LNCaP clone FGC (cell line): ENCODE measurements around the gene ELF1.

Experiments
- DNase-seq: peaks from one replicate; pipeline ENCODE4 v3.0.0-alpha.2; 2011; ENCODE audit warnings: low read depth
- H3K4me3 ChIP-seq: 2 replicates; pipeline ENCODE4 v1.5.1; 2011; ENCODE audit warnings: mild to moderate bottlenecking, low read depth, low read length, control low read depth
- CTCF ChIP-seq: IDR thresholded peaks from 2 replicates; pipeline ENCODE4 v1.5.1; 2012; ENCODE audit warnings: mild to moderate bottlenecking; ENCODE audit not compliant: control insufficient read depth, insufficient read depth; ENCODE audit errors: extremely low read depth

The ELF1 gene

GRCh38 chr13:40995997-40996396, 23.1 kb downstream of the ELF1 start:
- no peak overlapping the region for H3K4me3 ChIP-seq
- no peak for TF ChIP-seq CTCF
- DNase-seq = no peak

GRCh38 chr13:40994581-40995230, 24.4 kb downstream of the ELF1 start:
- no peak overlapping the region for H3K4me3 ChIP-seq
- no peak for TF ChIP-seq CTCF
- DNase-seq = no peak

GRCh38 chr13:40993987-40994386, 25.1 kb downstream of the ELF1 start:
- peak overlapping the region; percentile 19; the same call in 1 of the 2 replicates for H3K4me3 ChIP-seq
- no peak for TF ChIP-seq CTCF

GRCh38 chr13:40992678-40993518, 26.2 kb downstream of the ELF1 start:
- DNase-seq = no peak
- H3K4me3 ChIP-seq = no peak overlapping the region
- TF ChIP-seq CTCF = peak; percentile 38

More at GRCh38 chr13:40993987-40994386, 25.1 kb downstream of the ELF1 start:
- DNase-seq = peak; percentile 92

- TF ChIP-seq CTCF = no peak
- no peak for DNase-seq
- H3K4me3 ChIP-seq = no peak overlapping the region
These were observed 31.4 kb downstream of the ELF1 start for GRCh38 chr13:40987606-40988280.

- H3K4me3 ChIP-seq = no peak overlapping the region
- TF ChIP-seq CTCF = no peak
- peak; percentile 70 for DNase-seq
These were observed 32.8 kb downstream of the ELF1 start for GRCh38 chr13:40986101-40986856.
